SK-N-MC (cell line): ENCODE measurements around the gene SYT2.

Experiments
- EZH2 ChIP-seq: fragments of 200-600 bp; sonication (generic); IDR thresholded peaks from one replicate; pipeline ENCODE4 v1.6.1; 2017; ENCODE audit warnings: antibody characterized with exemption
- POLR2AphosphoS5 ChIP-seq: IDR thresholded peaks from 2 replicates; pipeline ENCODE4 v1.6.1; 2012; ENCODE audit warnings: mild to moderate bottlenecking, low read depth, low read length, borderline replicate concordance

DNA sequence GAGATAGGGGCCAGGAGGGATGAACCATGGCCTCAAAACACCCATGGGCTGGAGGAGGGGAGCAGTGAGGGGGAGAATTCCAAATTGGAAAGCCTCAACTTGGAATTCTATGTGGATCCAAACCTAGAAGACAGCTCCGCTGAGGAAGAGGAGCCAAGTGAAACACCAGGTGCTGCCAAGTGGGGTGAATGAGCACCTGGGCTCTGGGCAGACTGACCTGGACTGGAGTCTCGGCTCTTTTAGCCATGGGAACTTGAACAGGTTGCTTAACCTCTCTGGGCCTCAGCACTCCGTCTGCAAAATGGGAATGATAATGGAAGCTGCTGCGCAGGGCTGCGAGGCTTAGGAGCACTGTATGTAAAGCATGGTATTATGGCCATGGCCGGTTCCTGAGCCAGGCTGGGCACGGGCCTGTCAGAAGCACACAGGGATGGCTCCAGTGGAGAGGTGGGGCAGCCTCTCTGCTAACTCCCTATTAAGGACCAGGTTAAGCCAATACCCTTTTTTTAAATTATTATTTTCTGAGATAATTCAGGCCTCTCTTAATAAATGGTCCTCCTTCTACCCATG lies 81.5 kb downstream of the SYT2 start:
- TF ChIP-seq POLR2AphosphoS5, result no peak
- TF ChIP-seq EZH2, result no peak
